HG02759 (cell line): ENCODE results near the gene NAA40.
"Not testable (repeated sequence)": the region's sequence is repeated elsewhere in the genome, so short reads cannot be mapped to it uniquely, and the experiment has no call there.

Experiments
- ATAC-seq: cut with Tn5 transposase; IDR thresholded peaks from one replicate; pipeline ENCODE4 v1.9.1; 2021; ENCODE audit warnings: mild to moderate bottlenecking, moderate library complexity; ENCODE audit not compliant: unreplicated experiment

NAA40 gene

GRCh38 chr11:63937713-63938478 is 906 bp upstream of the NAA40 start:
- peak; percentile 13 for ATAC-seq

GRCh38 chr11:63939397-63939891 is 642 bp downstream of the NAA40 start:
- no peak for ATAC-seq

GRCh38 chr11:63940786-63941185 is 2.0 kb downstream of the NAA40 start:
- ATAC-seq = no peak

- no peak for ATAC-seq
These were observed 3.1 kb downstream of the NAA40 start for GRCh38 chr11:63941901-63942300.

GRCh38 chr11:63942803-63943202 is 4.0 kb downstream of the NAA40 start:
- ATAC-seq = no peak

GRCh38 chr11:63944987-63945386 is 6.2 kb downstream of the NAA40 start:
- ATAC-seq = no peak

GRCh38 chr11:63945477-63946163 is 6.8 kb downstream of the NAA40 start:
- ATAC-seq = no peak

- ATAC-seq = no peak
These were observed 13.2 kb downstream of the NAA40 start for GRCh38 chr11:63951779-63952536.

- no peak for ATAC-seq
These were observed 13.8 kb downstream of the NAA40 start for GRCh38 chr11:63952570-63952969.

GRCh38 chr11:63958008-63958407 is 19.2 kb downstream of the NAA40 start:
- ATAC-seq = no peak

GRCh38 chr11:63961608-63962412 is 23.0 kb downstream of the NAA40 start:
- ATAC-seq = no peak

- ATAC-seq = not testable (repeated sequence)
These were observed 25.1 kb downstream of the NAA40 start for GRCh38 chr11:63963895-63964294.

- no peak for ATAC-seq
These were observed 27.6 kb downstream of the NAA40 start for GRCh38 chr11:63966444-63966843.

GRCh38 chr11:63969461-63969860 is 30.7 kb downstream of the NAA40 start:
- ATAC-seq = no peak

- no peak for ATAC-seq
These were observed 32.1 kb downstream of the NAA40 start for GRCh38 chr11:63970902-63971301.

- ATAC-seq = not testable (repeated sequence)
These were observed 35.1 kb downstream of the NAA40 start for GRCh38 chr11:63973912-63974258.

- ATAC-seq = peak; percentile 96
These were observed 35.7 kb downstream of the NAA40 start, which contains the start of gene COX8A for GRCh38 chr11:63974259-63975143. Gene COX8A (plus strand): TSS chr11:63974620. CDS start chr11:63974681, 61 bp downstream.

GRCh38 chr11:63978551-63979239 is 39.9 kb downstream of the NAA40 start:
- ATAC-seq = no peak

- ATAC-seq = no peak
These were observed 40.6 kb downstream of the NAA40 start for GRCh38 chr11:63979426-63979825.
